ENCODE data around the gene ENHO.

DNA sequence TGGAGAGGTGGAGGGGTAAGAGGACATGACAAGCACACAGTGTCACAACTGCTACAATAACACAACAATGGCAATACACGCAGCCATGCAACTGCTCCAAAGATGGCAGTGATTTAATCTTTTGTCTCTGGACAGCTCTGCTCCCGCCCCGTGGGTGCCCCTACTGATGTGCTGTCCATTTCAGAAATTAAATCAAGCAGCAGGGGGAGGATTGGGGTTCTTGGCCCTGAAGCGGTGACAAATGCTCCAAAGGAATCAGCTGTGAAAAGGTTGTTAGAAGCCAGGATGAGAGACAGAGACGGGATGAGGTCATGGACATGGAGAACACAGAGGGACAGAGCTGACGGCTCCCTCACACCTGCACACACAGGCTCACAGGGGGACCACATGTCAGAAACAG, 44.2 kb upstream of the ENHO start:
- TF ChIP-seq CREM (IDR thresholded peaks at IDR 0.05; ENCODE audit: low read depth) (no peak), NR2C2 (IDR thresholded peaks at IDR 0.05; ENCODE audit: borderline replicate concordance, control insufficient read depth, insufficient read length, low read depth) (no peak), EZH2 (IDR thresholded peaks at IDR 0.05; ENCODE audit: borderline replicate concordance, control insufficient read depth, low read depth, low read length) (no peak), E2F4 (IDR thresholded peaks at IDR 0.05; ENCODE audit: low read depth, low read length) (no peak), TCF7 (IDR thresholded peaks at IDR 0.05; ENCODE audit: borderline replicate concordance) (no peak), SP1 (IDR thresholded peaks at IDR 0.05; ENCODE audit: low read depth, low read length) (no peak), ZNF217 (IDR thresholded peaks at IDR 0.05) (no peak)
- TF ChIP-seq, protein P1, sequence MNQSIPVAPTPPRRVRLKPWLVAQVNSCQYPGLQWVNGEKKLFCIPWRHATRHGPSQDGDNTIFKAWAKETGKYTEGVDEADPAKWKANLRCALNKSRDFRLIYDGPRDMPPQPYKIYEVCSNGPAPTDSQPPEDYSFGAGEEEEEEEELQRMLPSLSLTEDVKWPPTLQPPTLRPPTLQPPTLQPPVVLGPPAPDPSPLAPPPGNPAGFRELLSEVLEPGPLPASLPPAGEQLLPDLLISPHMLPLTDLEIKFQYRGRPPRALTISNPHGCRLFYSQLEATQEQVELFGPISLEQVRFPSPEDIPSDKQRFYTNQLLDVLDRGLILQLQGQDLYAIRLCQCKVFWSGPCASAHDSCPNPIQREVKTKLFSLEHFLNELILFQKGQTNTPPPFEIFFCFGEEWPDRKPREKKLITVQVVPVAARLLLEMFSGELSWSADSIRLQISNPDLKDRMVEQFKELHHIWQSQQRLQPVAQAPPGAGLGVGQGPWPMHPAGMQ (IDR thresholded peaks at IDR 0.05; ENCODE audit: borderline replicate concordance), result no peak
- TF ChIP-seq, protein P2, sequence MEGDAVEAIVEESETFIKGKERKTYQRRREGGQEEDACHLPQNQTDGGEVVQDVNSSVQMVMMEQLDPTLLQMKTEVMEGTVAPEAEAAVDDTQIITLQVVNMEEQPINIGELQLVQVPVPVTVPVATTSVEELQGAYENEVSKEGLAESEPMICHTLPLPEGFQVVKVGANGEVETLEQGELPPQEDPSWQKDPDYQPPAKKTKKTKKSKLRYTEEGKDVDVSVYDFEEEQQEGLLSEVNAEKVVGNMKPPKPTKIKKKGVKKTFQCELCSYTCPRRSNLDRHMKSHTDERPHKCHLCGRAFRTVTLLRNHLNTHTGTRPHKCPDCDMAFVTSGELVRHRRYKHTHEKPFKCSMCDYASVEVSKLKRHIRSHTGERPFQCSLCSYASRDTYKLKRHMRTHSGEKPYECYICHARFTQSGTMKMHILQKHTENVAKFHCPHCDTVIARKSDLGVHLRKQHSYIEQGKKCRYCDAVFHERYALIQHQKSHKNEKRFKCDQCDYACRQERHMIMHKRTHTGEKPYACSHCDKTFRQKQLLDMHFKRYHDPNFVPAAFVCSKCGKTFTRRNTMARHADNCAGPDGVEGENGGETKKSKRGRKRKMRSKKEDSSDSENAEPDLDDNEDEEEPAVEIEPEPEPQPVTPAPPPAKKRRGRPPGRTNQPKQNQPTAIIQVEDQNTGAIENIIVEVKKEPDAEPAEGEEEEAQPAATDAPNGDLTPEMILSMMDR (IDR thresholded peaks at IDR 0.05 in 2 of 3, conservative IDR thresholded peaks at IDR 0.05 in 1 of 3; ENCODE audit: control insufficient read depth in 2 of 3, extremely low read depth in 1 of 3, insufficient read depth in 1 of 3, low read depth in 3 of 3, low read length in 3 of 3), result no peak
- TF ChIP-seq, protein P3, sequence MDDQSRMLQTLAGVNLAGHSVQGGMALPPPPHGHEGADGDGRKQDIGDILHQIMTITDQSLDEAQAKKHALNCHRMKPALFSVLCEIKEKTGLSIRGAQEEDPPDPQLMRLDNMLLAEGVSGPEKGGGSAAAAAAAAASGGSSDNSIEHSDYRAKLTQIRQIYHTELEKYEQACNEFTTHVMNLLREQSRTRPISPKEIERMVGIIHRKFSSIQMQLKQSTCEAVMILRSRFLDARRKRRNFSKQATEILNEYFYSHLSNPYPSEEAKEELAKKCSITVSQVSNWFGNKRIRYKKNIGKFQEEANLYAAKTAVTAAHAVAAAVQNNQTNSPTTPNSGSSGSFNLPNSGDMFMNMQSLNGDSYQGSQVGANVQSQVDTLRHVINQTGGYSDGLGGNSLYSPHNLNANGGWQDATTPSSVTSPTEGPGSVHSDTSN (IDR thresholded peaks at IDR 0.05; ENCODE audit: insufficient replicate concordance, low read depth, low read length), result no peak

Measured in GM12878 (cell line).